DOHH2 (cell line): ENCODE results near the gene DCT.

Experiments
- EZH2phosphoT487 ChIP-seq: fragments of 200-600 bp; sonication (generic); IDR thresholded peaks from 2 replicates; pipeline ENCODE4 v1.6.1; 2017; ENCODE audit warnings: borderline replicate concordance, mild to moderate bottlenecking, antibody characterized with exemption, low read length, moderate library complexity, mixed read lengths
- TF ChIP-seq, protein P1 (sequence below): fragments of 200-600 bp; sonication (generic); IDR thresholded peaks from one replicate; pipeline ENCODE4 v1.5.1; 2014; ENCODE audit warnings: antibody characterized with exemption, mild to moderate bottlenecking, low read depth, low read length; ENCODE audit not compliant: poor library complexity, severe bottlenecking

GRCh38 chr13:94389604-94390351 lies 89.7 kb downstream of the DCT start:
- TF ChIP-seq, protein P1, sequence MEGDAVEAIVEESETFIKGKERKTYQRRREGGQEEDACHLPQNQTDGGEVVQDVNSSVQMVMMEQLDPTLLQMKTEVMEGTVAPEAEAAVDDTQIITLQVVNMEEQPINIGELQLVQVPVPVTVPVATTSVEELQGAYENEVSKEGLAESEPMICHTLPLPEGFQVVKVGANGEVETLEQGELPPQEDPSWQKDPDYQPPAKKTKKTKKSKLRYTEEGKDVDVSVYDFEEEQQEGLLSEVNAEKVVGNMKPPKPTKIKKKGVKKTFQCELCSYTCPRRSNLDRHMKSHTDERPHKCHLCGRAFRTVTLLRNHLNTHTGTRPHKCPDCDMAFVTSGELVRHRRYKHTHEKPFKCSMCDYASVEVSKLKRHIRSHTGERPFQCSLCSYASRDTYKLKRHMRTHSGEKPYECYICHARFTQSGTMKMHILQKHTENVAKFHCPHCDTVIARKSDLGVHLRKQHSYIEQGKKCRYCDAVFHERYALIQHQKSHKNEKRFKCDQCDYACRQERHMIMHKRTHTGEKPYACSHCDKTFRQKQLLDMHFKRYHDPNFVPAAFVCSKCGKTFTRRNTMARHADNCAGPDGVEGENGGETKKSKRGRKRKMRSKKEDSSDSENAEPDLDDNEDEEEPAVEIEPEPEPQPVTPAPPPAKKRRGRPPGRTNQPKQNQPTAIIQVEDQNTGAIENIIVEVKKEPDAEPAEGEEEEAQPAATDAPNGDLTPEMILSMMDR: no peak
- TF ChIP-seq EZH2phosphoT487: no peak
